Urinary bladder (tissue), 4 donors: ENCODE results near the gene DAPK2. TPM values are rescaled to one million over a fixed set of nuclear protein-coding genes. Genes with fewer than 3 reads are reported as not detected.

Experiments used
- DNase-seq: peaks from one replicate; pipeline ENCODE4 v3.0.0-alpha.2; 2015; ENCODE audit errors: extremely low spot score
- H3K27ac ChIP-seq: one replicate; pipeline ENCODE4 v1.5.1; 2013; ENCODE audit warnings: low read depth, mild to moderate bottlenecking, moderate library complexity
- H3K36me3 ChIP-seq: one replicate; pipeline ENCODE4 v1.6.1; 2013; ENCODE audit warnings: mild to moderate bottlenecking, moderate library complexity; ENCODE audit not compliant: insufficient read depth
- H3K4me1 ChIP-seq: one replicate; pipeline ENCODE4 v1.6.1; 2013; ENCODE audit warnings: mild to moderate bottlenecking, moderate library complexity; ENCODE audit not compliant: insufficient read depth
- H3K4me3 ChIP-seq: one replicate; pipeline ENCODE4 v1.5.1; 2013; ENCODE audit warnings: low read depth, low read length
- WGBS: extraction: QIAGEN DNeasy Blood & Tissue Kit; methylation state at CpG from one replicate; pipeline ENCODE4 v1.1.7; 2013; 5-methylcytosine and 5-hydroxymethylcytosine counted together
- polyA plus RNA-seq: library from polyadenylated mRNA; stranded (reverse); fragments of 200-250 nt; gene quantifications from one replicate; pipeline ENCODE4 v1.2.3, GENCODE V29; 2013
- total RNA-seq: library from RNA; depleted of rRNA; stranded (reverse); fragments of >200 nt; gene quantifications from one replicate; pipeline ENCODE4 v1.2.3, GENCODE V29; 2014
- donor health status: healthy with polysubstance abuse.
- donor health status: healthy.

The DAPK2 gene
- total and polyA plus RNA-seq, 2 donors = 1.3 to 6.0 TPM

GRCh38 chr15:63978511-63979261 is 67.6 kb downstream of the DAPK2 start:
- no peaks in the 10 kb centered on the region for H3K4me1 ChIP-seq
- no peak overlapping the region for H3K4me3 ChIP-seq
- no peaks in the 10 kb centered on the region for H3K36me3 ChIP-seq
- H3K27ac ChIP-seq = no peak overlapping the region
- WGBS = 55% methylated on average over 4 of the region's 4 CpGs
- DNase-seq = no peak

GRCh38 chr15:63977119-63977518 is 69.2 kb downstream of the DAPK2 start:
- no peak for DNase-seq
- WGBS = 97% methylated on average over 2 of the region's 2 CpGs

GRCh38 chr15:63974021-63974420 is 72.3 kb downstream of the DAPK2 start:
- Histone ChIP-seq H3K4me3 (no peak overlapping the region), H3K36me3 (no peaks in the 10 kb centered on the region), H3K4me1 (no peaks in the 10 kb centered on the region), H3K27ac (no peak overlapping the region)
- no peak for DNase-seq

More at GRCh38 chr15:63977119-63977518, 69.2 kb downstream of the DAPK2 start:
- H3K4me3 ChIP-seq = no peak overlapping the region
- no peaks in the 10 kb centered on the region for H3K36me3 ChIP-seq
- no peak overlapping the region for H3K27ac ChIP-seq
- no peaks in the 10 kb centered on the region for H3K4me1 ChIP-seq

GRCh38 chr15:63973212-63974009 is 72.9 kb downstream of the DAPK2 start:
- H3K36me3 ChIP-seq = no peaks in the 10 kb centered on the region
- no peaks in the 10 kb centered on the region for H3K4me1 ChIP-seq
- WGBS = 50% methylated on average over 2 of the region's 2 CpGs
- H3K4me3 ChIP-seq = no peak overlapping the region
- no peak overlapping the region for H3K27ac ChIP-seq
- DNase-seq = no peak

GRCh38 chr15:63972801-63973200 is 73.5 kb downstream of the DAPK2 start:
- Histone ChIP-seq H3K36me3 (no peaks in the 10 kb centered on the region), H3K4me1 (no peaks in the 10 kb centered on the region), H3K27ac (no peak overlapping the region), H3K4me3 (no peak overlapping the region)
- DNase-seq = no peak
- 74% methylated on average over 1 of the region's 1 CpG for WGBS

- H3K4me3 ChIP-seq = no peak overlapping the region
- H3K36me3 ChIP-seq = no peaks in the 10 kb centered on the region
- no peak for DNase-seq
- WGBS = 94% methylated on average over 1 of the region's 1 CpG
- H3K27ac ChIP-seq = no peak overlapping the region
- H3K4me1 ChIP-seq = no peaks in the 10 kb centered on the region
Observed at GRCh38 chr15:63971904-63972303, 74.4 kb downstream of the DAPK2 start.

GRCh38 chr15:63971427-63971805 is 74.9 kb downstream of the DAPK2 start:
- no peak overlapping the region for H3K4me3 ChIP-seq
- H3K36me3 ChIP-seq = peaks cover 3% of the 10 kb centered on the region
- DNase-seq = no peak
- no peaks in the 10 kb centered on the region for H3K4me1 ChIP-seq
- H3K27ac ChIP-seq = no peak overlapping the region
- 68% methylated on average over 2 of the region's 2 CpGs for WGBS

- Histone ChIP-seq H3K4me1 (no peaks in the 10 kb centered on the region), H3K4me3 (no peak overlapping the region), H3K36me3 (peaks cover 3% of the 10 kb centered on the region), H3K27ac (no peak overlapping the region)
- 71% methylated on average over 3 of the region's 3 CpGs for WGBS
- DNase-seq = no peak
Observed at GRCh38 chr15:63970621-63971426, 75.5 kb downstream of the DAPK2 start.

GRCh38 chr15:63969652-63970421 is 76.4 kb downstream of the DAPK2 start:
- Histone ChIP-seq H3K27ac (no peak overlapping the region), H3K36me3 (peaks cover 3% of the 10 kb centered on the region), H3K4me3 (no peak overlapping the region), H3K4me1 (no peaks in the 10 kb centered on the region)
- 97% methylated on average over 2 of the region's 2 CpGs for WGBS
- no peak for DNase-seq

GRCh38 chr15:63968700-63969099 is 77.6 kb downstream of the DAPK2 start:
- no peak for DNase-seq
- 78% methylated on average over 3 of the region's 3 CpGs for WGBS
- H3K4me1 ChIP-seq = no peaks in the 10 kb centered on the region
- peaks cover 3% of the 10 kb centered on the region for H3K36me3 ChIP-seq
- no peak overlapping the region for H3K27ac ChIP-seq
- H3K4me3 ChIP-seq = no peak overlapping the region

- DNase-seq = no peak
- Histone ChIP-seq H3K27ac (no peak overlapping the region), H3K36me3 (peaks cover 3% of the 10 kb centered on the region), H3K4me1 (no peaks in the 10 kb centered on the region), H3K4me3 (no peak overlapping the region)
- WGBS = 86% methylated on average over 4 of the region's 4 CpGs
Observed at GRCh38 chr15:63968122-63968524, 78.2 kb downstream of the DAPK2 start.

GRCh38 chr15:63967616-63968015 is 78.7 kb downstream of the DAPK2 start:
- DNase-seq = no peak
- 92% methylated on average over 4 of the region's 4 CpGs for WGBS
- peaks cover 3% of the 10 kb centered on the region for H3K36me3 ChIP-seq
- H3K4me1 ChIP-seq = no peaks in the 10 kb centered on the region
- H3K27ac ChIP-seq = no peak overlapping the region
- no peak overlapping the region for H3K4me3 ChIP-seq
